GM21529 (cell line): Measurements from ENCODE around the gene AGO4.

Experiments used
- ATAC-seq: cut with Tn5 transposase; IDR thresholded peaks from one replicate; pipeline ENCODE4 v1.9.1; 2021; ENCODE audit not compliant: unreplicated experiment

AGO4 gene

DNA sequence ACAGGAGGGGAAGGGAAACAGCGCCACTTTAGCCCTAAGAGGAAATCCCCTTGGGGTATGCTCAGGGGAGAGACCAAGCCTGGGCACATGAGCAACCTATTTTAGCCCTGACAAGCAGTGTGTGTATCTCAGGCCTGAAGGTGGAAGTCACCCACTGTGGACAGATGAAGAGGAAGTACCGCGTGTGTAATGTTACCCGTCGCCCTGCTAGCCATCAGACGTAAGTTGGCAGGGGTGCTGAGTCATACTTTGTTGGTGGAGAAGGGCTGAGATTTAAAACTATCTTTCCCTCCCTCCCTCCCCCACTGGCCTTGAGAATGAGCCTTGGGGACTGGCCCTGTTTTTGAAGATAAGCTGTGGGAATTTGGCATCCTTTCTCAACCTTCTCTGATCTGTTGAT, 86.4 kb downstream of the AGO4 start:
- peak; percentile 52 for ATAC-seq

DNA sequence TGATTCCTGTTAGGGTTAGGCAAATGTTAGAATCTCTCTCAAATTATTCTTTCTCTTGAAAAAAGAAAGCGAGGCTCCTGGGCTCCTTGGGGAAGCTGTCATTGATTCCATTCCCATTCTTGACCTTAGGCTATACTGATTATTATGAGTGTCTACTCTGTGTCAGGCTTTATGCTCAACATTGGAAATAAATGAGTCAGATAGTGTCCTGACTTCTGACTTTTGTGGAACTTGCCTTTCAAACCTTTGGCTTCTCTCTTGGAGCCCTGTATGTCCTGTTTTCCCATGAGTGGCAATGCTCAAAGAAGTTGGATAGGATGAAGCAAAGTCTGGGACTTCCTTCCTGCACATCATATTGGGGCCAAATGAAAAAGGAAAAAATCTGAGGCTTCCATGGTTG, 86.8 kb downstream of the AGO4 start:
- no peak for ATAC-seq

DNA sequence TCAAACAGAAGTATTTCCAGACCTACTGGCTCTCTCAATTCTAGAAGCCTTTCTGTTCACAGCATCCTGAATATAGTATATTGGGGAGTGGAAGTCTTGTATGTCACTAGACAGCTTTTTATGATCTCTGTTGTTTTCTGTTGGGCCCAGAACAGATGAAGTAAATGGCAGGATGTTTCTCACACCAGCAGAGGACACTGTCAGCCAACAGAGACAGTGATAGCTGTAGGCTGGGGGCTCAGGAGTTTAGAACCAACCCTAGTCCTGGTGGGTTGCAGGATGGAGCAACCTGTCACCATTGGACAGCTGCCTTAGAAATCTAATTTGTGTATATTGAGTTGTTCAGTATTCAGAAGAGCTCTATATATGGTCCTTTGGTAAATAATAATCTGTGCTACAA, 92.1 kb downstream of the AGO4 start:
- no peak for ATAC-seq

DNA sequence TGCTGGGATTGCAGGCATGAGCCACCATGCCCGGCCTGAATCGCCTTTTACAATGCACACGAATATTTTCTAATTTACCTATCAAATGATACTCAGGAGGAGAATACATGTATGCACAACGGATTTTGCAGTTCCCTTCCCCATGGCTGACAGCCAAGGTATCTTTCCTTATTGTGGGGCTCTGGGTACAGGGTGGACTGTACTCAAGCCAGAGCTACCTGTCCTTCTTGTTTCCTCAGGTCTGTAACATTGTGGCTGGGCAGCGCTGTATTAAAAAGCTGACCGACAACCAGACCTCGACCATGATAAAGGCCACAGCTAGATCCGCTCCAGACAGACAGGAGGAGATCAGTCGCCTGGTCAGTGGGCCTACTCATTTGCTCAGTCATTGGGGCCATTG, 93.4 kb downstream of the AGO4 start:
- ATAC-seq: no peak

DNA sequence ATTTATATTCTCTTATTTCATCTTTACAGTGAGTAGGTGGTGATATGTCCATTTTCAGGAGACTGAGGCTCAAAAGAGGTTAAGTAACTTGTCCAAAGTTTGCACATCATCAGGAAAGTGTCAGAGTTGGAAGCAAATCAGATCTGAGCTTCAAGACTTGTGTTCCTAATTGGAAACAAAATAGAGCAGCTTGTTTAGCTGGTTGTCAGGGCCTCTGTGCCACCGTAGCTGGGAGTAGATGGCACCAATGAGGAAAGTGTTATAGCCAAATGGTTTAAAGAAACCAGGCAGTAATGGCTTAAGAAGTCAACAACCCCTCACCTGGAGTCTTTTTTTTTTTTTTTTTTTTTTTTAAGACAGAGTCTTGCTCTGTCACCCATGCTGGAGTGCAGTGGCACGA, 94.9 kb downstream of the AGO4 start:
- ATAC-seq: no peak
